SH-SY5Y (cell line): Measurements from ENCODE around the gene L3MBTL1.

Experiments
- GATA2 ChIP-seq: IDR thresholded peaks from 2 replicates; pipeline ENCODE4 v1.6.1; 2011; ENCODE audit warnings: mild to moderate bottlenecking, low read depth, low read length
- GATA3 ChIP-seq: IDR thresholded peaks from 2 replicates; pipeline ENCODE4 v1.6.1; 2011; ENCODE audit warnings: low read depth, mild to moderate bottlenecking, low read length, moderate library complexity

Gene L3MBTL1

DNA sequence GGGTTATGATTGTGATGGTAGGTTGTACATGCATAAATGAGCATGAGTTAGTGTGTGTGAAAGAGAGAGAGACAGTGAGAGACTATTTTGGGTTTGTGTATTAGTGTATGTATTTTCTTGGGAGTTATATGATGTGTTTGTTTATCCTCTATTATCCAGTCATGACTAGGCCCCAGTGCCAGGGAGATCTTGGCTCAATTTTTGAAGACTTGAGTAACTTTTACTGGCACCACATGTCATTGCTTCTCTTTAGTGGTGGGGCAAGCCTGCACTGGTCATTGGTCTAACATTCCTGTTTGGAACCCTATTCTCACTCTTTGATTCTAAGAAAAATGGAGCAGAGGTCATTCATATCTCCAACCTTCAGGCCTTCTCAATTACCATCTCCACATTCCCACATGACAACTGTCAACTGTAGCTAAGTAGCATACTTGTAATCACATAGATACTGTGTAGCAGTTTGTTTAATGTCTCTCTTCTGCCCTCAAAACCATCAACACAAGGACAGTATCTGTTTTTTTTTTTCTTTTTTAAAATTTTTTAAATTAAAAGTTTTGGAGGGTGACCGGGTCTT, 8.8 kb downstream of the L3MBTL1 start:
- TF ChIP-seq GATA3 (no peak), GATA2 (no peak)

DNA sequence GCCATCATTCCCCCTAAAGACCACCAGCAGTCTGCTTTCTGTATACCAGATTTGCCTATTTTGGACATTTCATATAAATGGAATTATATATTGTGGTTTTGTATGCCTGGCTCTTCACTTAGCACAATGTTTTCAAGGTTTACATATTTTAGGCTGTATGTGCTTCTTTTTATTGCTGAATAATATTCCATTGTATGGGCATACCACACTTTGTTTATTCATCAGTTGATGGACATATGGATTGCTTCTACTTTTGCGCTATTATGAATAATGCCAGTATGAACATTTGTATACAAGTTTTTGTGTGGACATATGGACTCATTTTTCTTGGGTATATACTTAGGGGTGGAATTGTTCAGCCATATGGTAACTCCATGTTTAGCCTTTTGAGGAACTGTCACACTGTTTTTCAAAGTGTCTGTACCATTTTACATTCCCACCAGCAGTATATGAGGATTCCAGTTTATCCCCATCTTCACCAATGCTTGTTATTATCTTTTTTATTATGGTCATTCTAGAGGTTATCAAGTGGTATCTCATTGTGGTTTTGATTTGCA, 12.7 kb downstream of the L3MBTL1 start:
- TF ChIP-seq GATA2, result no peak
- TF ChIP-seq GATA3, result no peak

DNA sequence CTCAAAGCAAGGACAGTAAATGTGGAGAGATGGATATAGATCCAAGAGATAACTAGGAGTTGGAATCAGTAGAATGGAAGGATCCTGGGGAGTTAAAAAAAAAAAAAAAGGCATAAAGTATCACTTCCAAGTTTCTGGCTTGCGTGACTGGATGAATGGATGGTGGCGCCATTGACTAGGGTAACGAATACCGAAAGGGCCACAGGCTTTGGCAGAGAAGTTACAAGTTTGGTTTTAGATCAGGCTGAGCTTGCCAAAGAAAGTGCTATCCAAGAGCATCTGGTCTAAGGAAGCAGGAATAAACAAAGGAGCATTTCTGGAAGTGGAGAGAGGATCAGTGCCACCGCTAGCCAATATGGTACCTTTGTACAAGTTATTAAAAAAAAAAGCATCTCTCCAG, 17.5 kb downstream of the L3MBTL1 start:
- TF ChIP-seq GATA2 (no peak), GATA3 (no peak)

DNA sequence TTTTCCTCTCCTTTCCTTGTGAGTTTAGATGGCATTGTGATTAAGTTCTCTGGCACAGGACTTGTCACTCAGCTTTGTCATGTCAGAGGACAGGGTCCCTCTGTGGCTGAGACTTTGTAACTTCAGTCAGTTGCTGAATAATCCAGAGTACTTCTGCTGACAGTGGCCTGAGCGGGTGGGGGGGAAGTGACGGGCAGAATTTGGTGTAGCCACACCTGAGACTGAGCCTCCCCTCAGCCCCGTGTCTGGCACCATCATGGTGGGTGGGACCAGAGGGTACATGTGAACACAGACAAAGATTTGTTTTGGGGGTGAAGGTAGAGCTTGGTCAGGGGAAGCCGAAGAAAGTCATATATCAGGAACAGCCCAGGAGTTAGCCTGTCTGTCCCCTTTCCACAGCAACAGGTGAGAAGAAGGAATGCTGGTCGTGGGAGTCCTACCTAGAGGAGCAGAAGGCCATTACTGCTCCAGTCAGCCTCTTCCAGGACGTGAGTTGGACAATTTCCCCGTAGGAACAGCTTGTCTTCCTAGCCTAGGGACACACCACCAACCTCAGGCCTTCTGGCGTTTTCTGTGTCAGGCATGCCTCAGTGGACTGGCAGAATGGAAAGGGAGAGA, 20.9 kb downstream of the L3MBTL1 start:
- no peak for TF ChIP-seq GATA2
- TF ChIP-seq GATA3, result no peak

DNA sequence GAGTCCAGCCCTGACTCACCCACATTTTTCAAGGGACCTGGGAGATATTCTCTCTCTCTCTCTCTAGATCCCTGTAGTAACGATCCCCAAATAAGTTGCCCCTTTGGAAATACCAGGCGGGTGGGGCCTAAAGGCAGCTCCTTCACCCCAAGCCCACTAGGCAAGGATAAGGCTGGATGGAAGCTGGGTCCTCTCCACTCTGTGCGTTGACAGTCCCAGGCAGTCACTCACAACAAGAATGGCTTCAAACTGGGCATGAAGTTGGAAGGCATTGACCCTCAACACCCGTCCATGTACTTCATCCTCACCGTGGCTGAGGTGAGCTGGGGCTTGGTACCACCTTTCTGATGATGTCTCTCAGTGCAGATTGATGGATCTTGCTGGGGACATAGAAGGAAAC, 21.6 kb downstream of the L3MBTL1 start:
- no peak for TF ChIP-seq GATA2
- no peak for TF ChIP-seq GATA3

DNA sequence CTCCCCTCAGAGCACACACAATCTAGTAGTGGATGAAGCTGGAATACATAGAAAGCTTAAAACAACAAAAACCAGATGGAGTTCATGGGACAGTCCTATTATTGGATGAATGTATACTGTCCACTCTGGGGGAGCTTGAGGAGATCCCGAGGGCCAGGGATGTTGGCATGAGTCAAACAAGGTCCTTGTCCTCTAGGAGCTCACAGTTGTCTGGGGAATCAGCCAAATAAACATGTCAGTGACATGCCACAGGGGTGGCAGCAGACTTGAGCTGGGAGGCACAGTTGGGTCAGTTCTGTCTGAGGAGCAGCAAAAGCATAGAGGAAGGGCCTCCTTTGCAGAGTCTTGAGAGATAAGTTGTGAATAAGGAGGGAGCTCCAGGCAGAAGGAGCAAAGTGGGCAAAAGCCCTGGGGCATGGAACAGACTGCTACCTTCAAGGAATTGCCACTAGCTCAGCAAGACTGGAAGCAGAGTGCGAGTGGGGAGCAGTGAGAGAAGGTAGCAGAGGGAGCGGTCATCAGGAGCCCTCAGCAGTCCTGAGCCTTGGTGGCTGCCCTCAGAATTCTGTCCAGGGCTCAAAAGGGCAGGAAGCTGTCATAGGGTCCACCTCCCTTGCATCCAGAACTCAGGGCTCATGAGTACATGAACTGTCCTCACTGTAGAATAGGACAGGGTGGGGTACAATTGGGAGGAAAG, 22.1 kb downstream of the L3MBTL1 start:
- TF ChIP-seq GATA2, result no peak
- no peak for TF ChIP-seq GATA3

DNA sequence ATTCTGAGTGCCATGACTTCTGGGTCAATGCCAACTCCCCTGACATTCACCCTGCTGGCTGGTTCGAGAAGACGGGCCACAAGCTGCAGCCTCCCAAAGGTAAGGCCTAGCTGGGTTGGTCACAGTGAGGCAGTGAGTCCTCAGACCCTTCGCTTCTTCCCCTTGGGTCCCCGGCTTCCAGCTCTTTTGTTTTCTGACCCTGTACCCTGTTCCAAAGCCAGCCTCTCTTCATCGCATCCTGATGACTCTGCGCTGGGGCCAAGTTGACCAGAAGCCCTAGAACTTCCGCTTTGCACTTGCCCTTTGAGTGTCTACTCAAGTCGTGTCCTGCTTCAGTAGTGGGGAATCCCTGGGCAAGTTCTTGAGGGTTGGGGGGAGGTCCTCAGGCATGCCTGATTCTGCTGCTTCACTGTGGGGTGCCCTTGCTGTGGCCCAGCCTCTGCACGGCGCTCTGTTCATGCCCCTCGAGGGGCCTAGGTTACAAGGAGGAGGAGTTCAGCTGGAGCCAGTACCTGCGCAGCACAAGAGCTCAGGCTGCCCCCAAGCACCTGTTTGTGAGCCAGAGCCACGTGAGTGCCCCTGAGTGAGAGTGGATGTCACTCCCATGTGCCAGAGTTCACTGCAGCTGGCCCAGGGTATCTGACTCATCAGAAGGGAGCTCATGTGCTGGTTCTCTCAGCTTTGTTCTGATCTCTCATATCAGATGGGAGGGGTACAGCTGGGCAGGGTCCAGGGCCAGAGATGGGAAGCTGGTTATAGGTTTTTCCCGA, 23.0 kb downstream of the L3MBTL1 start:
- TF ChIP-seq GATA2, result no peak
- no peak for TF ChIP-seq GATA3

DNA sequence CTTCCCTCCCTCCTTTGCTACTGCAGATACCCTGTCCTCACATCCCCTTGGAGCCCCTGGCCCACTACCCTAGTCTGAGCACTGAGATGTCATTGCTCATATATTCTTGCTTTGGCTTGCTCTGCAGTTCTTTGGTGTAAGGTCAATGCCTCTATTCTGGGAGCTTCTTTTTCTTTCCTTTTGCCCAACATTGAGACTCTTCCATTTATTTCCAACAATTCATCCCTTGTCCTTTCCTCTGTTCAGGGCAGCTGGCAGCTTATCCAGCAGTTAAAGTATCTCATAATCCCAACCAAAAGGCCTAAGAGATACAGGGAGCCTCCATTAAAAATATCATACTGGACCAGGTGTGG, 23.6 kb downstream of the L3MBTL1 start:
- no peak for TF ChIP-seq GATA3

DNA sequence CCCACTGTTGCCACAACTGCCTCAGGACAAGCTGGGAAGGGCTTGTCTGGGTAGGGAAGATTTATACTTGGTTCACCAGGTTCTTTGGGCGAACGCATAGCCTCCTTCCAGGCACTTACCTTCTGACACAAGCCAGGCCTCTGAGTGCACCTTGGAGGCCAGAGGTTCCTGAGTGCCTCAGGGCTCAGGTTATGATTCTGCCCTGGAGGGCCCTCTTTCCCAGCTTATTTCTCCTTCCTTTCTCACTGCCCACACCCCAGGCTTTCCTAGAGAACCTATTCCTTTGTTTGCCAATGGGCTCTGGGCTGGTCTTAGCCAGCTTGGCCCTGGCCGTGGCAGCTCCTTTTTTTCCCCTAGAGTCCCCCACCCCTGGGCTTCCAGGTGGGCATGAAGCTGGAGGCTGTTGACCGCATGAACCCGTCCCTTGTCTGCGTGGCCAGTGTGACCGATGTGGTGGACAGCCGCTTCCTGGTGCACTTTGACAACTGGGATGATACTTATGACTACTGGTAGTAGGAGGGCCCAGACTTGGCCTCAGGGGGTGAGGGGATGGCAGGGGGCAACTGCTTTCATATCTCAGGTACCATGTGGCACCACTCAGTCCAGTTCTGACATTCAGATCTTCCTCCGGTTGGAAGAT, 25.0 kb downstream of the L3MBTL1 start:
- TF ChIP-seq GATA2, result no peak

DNA sequence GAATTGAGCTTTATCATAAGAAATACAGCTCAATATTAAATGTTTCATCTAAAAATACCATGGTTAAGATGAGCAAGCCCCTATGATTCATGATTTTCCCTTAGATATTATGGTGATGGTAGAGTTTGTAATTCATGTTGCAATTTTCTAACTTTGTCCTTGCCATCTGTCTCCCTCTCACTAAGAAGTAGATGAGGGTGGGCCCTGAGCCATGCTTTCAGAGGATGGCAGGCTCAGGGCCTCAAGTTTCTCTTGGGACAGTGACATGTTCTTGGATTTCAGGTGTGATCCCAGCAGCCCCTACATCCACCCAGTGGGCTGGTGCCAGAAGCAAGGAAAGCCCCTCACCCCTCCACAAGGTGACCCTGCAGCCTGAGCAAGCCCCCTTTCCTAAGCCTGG, 25.6 kb downstream of the L3MBTL1 start:
- TF ChIP-seq GATA3, result no peak
- no peak for TF ChIP-seq GATA2

DNA sequence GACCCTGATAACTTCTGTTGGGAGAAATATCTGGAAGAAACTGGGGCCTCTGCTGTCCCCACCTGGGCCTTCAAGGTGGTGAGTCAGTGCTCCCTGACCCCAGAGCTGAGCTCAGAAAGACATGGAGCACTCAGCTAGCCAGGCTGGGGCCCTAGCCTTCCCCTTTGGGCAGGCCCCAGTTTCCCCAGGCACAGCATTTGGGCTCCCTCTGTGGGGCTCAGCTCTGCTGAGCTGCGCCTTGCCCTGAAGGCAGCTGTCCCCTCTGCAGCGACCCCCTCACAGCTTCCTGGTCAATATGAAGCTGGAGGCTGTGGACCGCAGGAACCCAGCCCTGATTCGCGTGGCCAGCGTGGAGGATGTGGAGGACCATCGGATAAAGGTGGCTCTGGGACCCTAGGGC, 26.5 kb downstream of the L3MBTL1 start:
- TF ChIP-seq GATA2, result no peak
- no peak for TF ChIP-seq GATA3

DNA sequence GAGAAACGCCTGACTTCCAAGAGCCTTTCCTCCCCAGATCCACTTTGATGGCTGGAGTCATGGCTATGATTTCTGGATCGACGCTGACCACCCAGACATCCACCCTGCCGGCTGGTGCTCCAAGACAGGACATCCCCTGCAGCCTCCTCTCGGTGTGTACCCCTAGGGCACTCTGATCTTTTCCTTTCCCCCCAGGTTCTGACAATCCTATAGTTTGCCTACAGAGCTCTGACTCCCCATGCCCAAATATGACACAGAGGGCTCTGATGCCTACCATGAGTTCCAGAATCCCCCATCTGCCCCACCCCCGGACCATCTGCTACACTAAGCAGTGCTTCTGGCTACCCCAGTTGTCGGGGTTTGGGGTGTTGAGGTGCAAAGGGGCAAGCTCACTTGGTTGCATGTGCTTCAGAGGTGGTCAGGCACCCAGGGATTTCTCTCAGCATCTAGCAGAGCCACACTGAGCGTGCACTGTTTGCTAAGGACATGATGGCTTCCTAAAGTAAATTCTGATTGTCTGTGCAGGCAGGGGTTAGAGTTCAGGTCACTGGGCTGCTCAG, 27.4 kb downstream of the L3MBTL1 start:
- TF ChIP-seq GATA2 (no peak), GATA3 (no peak)

DNA sequence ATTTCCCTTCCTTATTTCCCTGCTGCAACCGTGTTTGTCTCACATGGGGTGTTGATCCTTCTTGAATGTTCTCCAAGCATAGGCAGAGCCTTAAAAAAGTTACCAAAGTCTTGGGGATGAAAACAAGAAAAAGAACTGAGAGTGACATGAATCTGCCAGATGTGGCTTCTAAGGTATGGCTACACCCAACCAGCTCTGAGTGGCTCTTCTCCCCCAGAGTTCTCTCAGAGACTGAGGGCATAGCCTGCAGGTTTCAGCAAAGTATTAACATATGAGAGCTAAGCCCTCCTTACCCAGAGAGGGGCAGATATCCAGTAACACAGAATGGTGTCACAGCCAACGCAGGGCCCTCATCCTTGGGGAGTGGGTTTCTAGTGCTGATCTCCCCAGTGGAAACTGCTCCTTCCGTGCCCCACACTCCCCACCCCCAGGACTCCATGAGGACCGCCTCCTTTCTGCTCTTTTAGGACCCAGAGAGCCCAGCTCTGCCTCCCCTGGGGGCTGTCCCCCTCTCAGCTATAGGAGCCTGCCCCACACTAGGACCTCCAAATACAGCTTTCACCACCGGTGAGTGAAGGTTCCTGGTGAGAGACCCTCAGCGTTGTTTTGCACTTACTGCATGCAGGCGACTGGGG, 28.0 kb downstream of the L3MBTL1 start:
- TF ChIP-seq GATA3, result no peak
